Cardiac muscle cell (in vitro differentiated cells and primary cell): ENCODE measurements around the gene ACACA. TPM values are rescaled to one million over a fixed set of nuclear protein-coding genes. Genes with fewer than 3 reads are reported as not detected.
A peak's percentile ranks its signal among the peaks of the same experiment; 100 is the strongest.
"Not testable (repeated sequence)": the region's sequence is repeated elsewhere in the genome, so short reads cannot be mapped to it uniquely, and the experiment has no call there.

Experiments used
- DNase-seq, 2 donors: peaks; one replicate each; pipeline versions ENCODE4 v3.0.0 to v3.0.0-alpha.2; 2010 to 2017; ENCODE audit warnings: low read depth in 1 of 2, low spot score in 1 of 2
- H3K27ac ChIP-seq: fragments of 200-600 bp; sonication (generic); 2 replicates; pipeline ENCODE4 v1.5.1; 2016
- H3K27me3 ChIP-seq: fragments of 200-600 bp; sonication (generic); 2 replicates; pipeline ENCODE4 v1.6.0; 2016; ENCODE audit warnings: control low read depth
- H3K36me3 ChIP-seq: fragments of 200-600 bp; sonication (generic); 2 replicates; pipeline ENCODE4 v1.5.1; 2016; ENCODE audit warnings: control low read depth
- H3K4me1 ChIP-seq: fragments of 200-600 bp; sonication (generic); 2 replicates; pipeline ENCODE4 v1.8.1; 2017; ENCODE audit warnings: low read depth, mild to moderate bottlenecking, mixed run types
- H3K4me3 ChIP-seq: fragments of 200-600 bp; sonication (generic); 2 replicates; pipeline ENCODE4 v1.5.1; 2016; ENCODE audit warnings: mild to moderate bottlenecking
- H3K9me3 ChIP-seq: fragments of 200-600 bp; sonication (generic); 2 replicates; pipeline ENCODE4 v1.5.1; 2017; ENCODE audit warnings: low read depth, mild to moderate bottlenecking, control low read depth
- CTCF ChIP-seq: IDR thresholded peaks from 2 replicates; pipeline ENCODE4 v1.5.1; 2012; ENCODE audit warnings: low read depth, mild to moderate bottlenecking, low read length
- polyA plus RNA-seq: library from polyadenylated mRNA; unstranded; fragments of >200 nt; fragmentation: Nextera tagmentation; extraction: Ambion mirVana; gene quantifications from 2 replicates; pipeline ENCODE4 v1.2.1, GENCODE V29; 2016
- total RNA-seq: library from RNA; depleted of rRNA; stranded (reverse); fragments of >200 nt; gene quantifications from 2 replicates; pipeline ENCODE4 v1.2.3, GENCODE V29; 2016

The ACACA gene
- total and polyA plus RNA-seq, 2 experiments from 2014 or later, result 42.5 to 47.6 TPM

GRCh38 chr17:37405955-37406634 lies 541 bp downstream of the ACACA start:
- Histone ChIP-seq H3K4me3 (peak overlapping the region; percentile 67), H3K9me3 (no peaks in the 10 kb centered on the region), H3K4me1 (no peaks in the 10 kb centered on the region), H3K27ac (peak overlapping the region; percentile 77), H3K36me3 (no peaks in the 10 kb centered on the region), H3K27me3 (no peaks in the 10 kb centered on the region)
- peak in 1 of 2 donors; percentile 6 for DNase-seq
- TF ChIP-seq CTCF, result no peak

GRCh38 chr17:37405522-37405921 lies 1.1 kb downstream of the ACACA start:
- not testable (repeated sequence) for H3K9me3 ChIP-seq, H3K27ac ChIP-seq, H3K36me3 ChIP-seq, DNase-seq, H3K4me1 ChIP-seq, H3K27me3 ChIP-seq
- peak overlapping the region; percentile 67 for H3K4me3 ChIP-seq

GRCh38 chr17:37400505-37400904 lies 6.1 kb downstream of the ACACA start:
- no peak overlapping the region for H3K4me3 ChIP-seq
- H3K27me3 ChIP-seq, result no peaks in the 10 kb centered on the region
- H3K36me3 ChIP-seq, result no peaks in the 10 kb centered on the region
- no peaks in the 10 kb centered on the region for H3K9me3 ChIP-seq
- H3K4me1 ChIP-seq, result no peaks in the 10 kb centered on the region
- DNase-seq, result no peak
- H3K27ac ChIP-seq, result no peak overlapping the region
- no peak for TF ChIP-seq CTCF

GRCh38 chr17:37399265-37399803 lies 7.3 kb downstream of the ACACA start:
- no peak for DNase-seq
- no peak for TF ChIP-seq CTCF
- Histone ChIP-seq H3K4me1 (no peaks in the 10 kb centered on the region), H3K9me3 (no peaks in the 10 kb centered on the region), H3K36me3 (no peaks in the 10 kb centered on the region), H3K27me3 (no peaks in the 10 kb centered on the region), H3K4me3 (no peak overlapping the region), H3K27ac (no peak overlapping the region)

GRCh38 chr17:37393352-37393751 lies 13.3 kb downstream of the ACACA start:
- DNase-seq, result no peak
- no peak overlapping the region for H3K27ac ChIP-seq
- no peak for TF ChIP-seq CTCF
- H3K9me3 ChIP-seq, result no peaks in the 10 kb centered on the region
- peaks cover 15% of the 10 kb centered on the region for H3K4me1 ChIP-seq
- no peaks in the 10 kb centered on the region for H3K27me3 ChIP-seq
- H3K36me3 ChIP-seq, result no peaks in the 10 kb centered on the region
- no peak overlapping the region for H3K4me3 ChIP-seq

GRCh38 chr17:37392024-37392590 lies 14.5 kb downstream of the ACACA start:
- H3K4me1 ChIP-seq, result peaks cover 15% of the 10 kb centered on the region
- H3K9me3 ChIP-seq, result no peaks in the 10 kb centered on the region
- no peak for TF ChIP-seq CTCF
- H3K27ac ChIP-seq, result peak overlapping the region; percentile 29
- H3K4me3 ChIP-seq, result no peak overlapping the region
- peak; percentile 55 to 83 for DNase-seq
- H3K36me3 ChIP-seq, result no peaks in the 10 kb centered on the region
- no peaks in the 10 kb centered on the region for H3K27me3 ChIP-seq
